GM11168 (cell line): ENCODE data around the gene ZNF358.

ENCODE experiments used
- in situ Hi-C: fragments of 300-500 bp; cut with MboI; formaldehyde crosslinking; loops from one replicate; pipeline ENCODE4 v1.12.0; 2022; ENCODE audit warnings: low sequenced_read_pairs; ENCODE audit not compliant: unreplicated experiment

Gene ZNF358

GRCh38 chr19:7488736-7489353 is 27.1 kb upstream of the ZNF358 start, which contains the start of gene PEX11G:
Gene PEX11G, minus strand, starts transcription at chr19:7489035. Its CDS starts 25 bp downstream, at chr19:7489010.
- in situ Hi-C loops = no loop called here

DNA sequence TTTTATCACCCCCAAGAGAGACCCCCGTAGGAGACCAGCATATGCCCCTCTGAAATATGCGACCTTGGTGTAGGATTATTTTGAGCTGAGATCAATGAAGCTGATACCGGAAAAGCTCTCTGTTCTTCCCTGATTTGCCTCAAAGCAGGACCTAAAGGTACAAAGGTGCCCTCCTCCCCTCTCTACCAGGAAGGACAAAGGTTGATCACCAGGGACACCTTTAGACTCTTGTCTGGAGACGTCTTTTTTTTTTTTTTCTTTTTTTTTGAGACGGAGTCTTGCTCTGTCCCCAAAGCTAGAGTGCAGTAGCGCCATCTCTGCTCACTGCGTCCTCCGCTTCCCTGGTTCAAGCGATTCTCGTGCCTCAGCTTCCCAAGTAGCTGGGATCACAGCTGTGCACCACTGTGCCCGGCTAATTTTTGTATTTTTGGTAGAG is 26.3 kb upstream of the ZNF358 start:
- in situ Hi-C loops = no loop called here

DNA sequence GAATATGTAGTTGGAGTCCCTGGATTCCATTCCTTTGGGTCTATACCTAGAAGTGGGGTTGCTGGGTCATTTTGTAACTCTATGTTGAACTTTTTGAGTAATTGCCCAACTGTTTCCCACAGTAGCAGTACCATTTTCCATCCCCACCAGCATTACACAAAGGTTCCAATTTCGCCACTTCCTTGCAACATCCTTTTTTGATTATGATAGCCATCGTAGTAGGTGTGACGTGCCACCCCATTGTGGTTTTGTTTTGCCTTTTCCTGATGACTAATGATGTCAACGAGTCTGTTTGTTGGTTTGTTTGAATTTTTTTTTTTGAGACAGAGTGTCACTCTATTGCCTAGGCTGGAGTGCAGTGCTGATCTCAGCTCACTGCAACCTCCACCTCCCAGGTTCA is 23.8 kb upstream of the ZNF358 start:
- in situ Hi-C loops = no loop called here

DNA sequence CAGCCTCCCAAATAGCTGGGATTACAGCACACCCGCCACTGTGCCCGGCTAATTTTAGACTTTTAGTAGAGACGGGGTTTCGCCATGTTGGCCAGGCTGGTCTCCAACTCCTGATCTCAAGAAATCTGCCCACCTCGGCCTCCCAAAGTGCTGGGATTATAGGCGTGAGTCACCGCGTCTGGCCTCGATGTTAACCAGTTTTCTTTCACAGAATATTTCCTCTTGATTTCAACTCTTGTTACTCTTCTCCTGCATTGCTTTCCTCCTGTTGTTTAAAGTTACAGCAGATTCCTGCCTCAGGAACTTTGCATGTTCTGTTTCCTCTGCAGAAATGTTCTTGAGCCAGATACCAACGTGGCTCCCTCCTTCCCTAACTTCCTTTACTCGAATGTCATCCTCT is 23.3 kb upstream of the ZNF358 start:
- in situ Hi-C loops = no loop called here

DNA sequence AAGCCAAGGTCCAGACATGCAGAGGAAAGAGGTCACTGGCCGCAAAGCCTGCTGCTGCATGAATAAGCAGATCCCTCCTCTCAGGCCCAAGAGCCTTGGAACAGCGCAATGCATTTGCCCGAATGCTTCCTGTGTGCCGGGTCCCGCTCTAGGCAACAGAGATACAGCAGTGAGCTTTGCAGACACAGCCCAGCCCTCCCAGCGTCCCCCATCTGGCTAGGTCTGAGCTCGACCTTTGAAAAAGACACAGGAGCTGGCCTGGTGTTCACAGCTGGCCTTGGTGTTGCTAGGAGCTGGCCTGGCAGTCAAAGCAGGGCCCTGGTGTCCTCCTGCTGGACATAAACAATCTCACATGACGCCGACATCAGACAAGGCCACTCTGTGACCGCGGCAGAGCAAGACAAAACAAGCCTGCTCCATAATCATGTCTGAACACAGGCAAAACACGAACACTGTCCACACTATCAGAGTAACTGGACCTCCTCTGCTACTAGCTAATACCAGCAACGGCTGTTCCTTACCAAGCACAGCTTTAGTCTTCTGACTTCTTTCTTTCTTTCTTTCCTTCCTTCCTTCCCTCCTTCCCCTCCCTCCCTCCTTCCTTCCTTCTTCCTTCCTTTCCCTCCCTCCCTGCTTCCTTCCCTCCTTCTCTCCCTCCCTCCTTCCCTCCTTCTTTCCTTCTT is 21.3 kb upstream of the ZNF358 start:
- in situ Hi-C loops = no loop called here

DNA sequence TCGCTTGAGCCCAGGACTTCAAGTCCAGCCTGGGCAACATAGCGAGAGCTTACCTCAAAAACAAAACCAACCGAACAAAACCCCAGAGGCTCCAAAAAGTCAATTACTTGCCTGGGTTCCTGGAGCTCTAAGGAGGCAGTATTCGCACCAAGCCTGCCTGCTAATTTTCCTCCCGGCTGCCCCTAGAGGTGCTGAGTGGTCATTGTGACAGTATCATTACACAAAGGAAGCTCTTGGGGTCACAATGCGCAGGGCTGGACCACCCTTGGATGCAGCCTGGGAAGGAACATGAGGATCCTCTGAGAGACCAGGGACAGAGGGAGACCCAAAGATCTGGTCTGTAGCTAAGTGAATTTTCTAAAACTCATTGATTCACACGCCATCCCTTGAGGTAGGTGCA is 18.6 kb upstream of the ZNF358 start:
- in situ Hi-C loops = no loop called here

GRCh38 chr19:7500811-7501450 is 15.0 kb upstream of the ZNF358 start:
- in situ Hi-C loops = no loop called here

DNA sequence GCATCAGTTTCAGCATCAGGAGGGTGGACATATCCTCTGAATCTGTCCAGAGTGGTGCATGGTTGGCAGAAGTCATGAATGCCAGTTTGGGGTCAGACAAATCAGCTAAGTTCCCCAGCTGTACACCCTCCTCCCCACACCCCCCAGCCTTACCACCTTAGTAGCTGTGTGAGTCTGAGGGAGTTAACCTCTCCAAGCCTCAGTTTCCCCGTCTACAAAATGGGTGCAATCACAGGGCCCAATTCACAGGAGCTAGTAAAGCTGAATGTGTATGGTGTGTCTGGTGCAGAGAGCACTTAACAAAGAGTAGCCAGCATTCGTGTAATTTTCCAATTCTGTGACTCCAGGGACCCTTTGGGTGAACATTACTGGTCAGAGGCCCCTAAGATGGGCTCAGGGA is 13.4 kb upstream of the ZNF358 start:
- in situ Hi-C loops = no loop called here

- in situ Hi-C loops = no loop called here
These were observed 11.2 kb upstream of the ZNF358 start for GRCh38 chr19:7504684-7505083.

GRCh38 chr19:7505288-7505681 is 10.6 kb upstream of the ZNF358 start:
- in situ Hi-C loops = no loop called here

GRCh38 chr19:7505682-7506384 is 10.1 kb upstream of the ZNF358 start:
- in situ Hi-C loops = no loop called here

GRCh38 chr19:7506385-7507328 is 9.2 kb upstream of the ZNF358 start:
- in situ Hi-C loops = no loop called here

- in situ Hi-C loops = no loop called here
These were observed 8.0 kb upstream of the ZNF358 start for GRCh38 chr19:7507884-7508283.

DNA sequence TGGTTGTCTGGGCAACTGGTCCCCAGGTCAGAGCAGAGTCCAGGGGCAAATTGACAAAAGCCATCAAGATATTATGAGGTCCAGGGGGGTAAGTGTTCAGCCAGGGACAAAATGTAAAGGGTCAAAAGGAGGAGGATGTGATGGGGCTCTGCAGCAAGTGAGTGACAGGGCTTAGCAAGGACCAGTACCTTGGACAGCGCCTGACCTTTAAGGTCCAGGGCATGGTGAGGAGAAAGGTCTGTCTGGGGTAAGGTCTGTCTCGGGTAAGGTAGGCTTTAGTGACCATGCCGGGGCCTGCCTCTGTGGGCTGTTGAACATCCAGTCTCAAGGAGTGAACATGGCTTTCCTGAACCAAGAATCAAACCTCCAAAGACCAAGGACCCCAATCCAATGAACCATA is 6.3 kb upstream of the ZNF358 start:
- in situ Hi-C loops = no loop called here

GRCh38 chr19:7512400-7512851 is 3.5 kb upstream of the ZNF358 start:
- in situ Hi-C loops = no loop called here

DNA sequence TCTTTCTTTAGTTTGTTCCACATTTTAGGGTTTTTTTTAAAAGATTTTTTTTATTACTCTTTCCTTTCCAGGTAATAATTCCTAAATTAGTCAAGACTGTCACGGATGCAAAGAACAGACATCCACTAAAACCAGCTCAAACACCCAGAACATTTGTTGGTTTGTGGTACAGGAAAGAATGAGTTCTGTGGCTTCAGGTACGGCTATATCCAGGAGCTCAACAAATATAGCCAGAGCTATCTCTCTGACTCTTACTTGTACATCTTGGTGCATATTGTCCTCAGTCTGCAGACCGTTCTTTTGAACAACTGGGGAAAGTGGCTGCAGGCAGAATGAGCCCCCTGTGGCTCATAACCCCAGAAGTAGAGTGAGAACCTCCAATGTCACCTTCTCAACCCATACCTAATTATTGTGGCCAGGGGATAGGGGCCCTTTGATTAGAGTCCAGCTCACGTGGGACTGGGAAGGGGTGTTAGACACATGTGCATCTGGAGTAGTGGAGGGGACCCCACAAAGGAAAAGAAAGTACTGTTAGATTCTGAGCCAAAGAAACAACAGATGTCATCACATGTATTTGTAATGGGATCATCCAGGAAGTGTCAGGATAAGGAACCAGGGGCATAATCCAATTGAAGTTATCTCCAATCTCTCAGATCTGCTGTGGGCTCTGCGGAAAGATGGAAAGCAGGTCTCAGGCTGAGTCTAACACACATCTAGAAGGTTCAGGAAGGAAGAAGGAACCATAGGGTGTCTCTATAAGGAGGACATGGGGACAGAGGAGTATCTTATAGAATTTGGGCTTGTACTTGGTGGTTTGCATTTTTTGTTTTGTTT is 1.9 kb upstream of the ZNF358 start:
- in situ Hi-C loops = no loop called here

- in situ Hi-C loops = no loop called here
These were observed 726 bp upstream of the ZNF358 start for GRCh38 chr19:7515110-7515644.

- in situ Hi-C loops = no loop called here
These were observed 430 bp downstream of the ZNF358 start for GRCh38 chr19:7516333-7516732.

- in situ Hi-C loops = no loop called here
These were observed 975 bp downstream of the ZNF358 start for GRCh38 chr19:7516878-7517277.
